IPS-18c (cell line): ENCODE results near the gene MICU1.
"Not testable (repeated sequence)": the region's sequence is repeated elsewhere in the genome, so short reads cannot be mapped to it uniquely, and the experiment has no call there.

ENCODE experiments used
- H3K4me3 ChIP-seq: 2 replicates; pipeline ENCODE4 v1.7.0; 2013; ENCODE audit warnings: low read depth, mild to moderate bottlenecking, low read length, moderate library complexity; ENCODE audit not compliant: insufficient read depth
- H3K9me3 ChIP-seq: one replicate; pipeline ENCODE4 v1.6.1; 2013; ENCODE audit warnings: mild to moderate bottlenecking, low read length, moderate library complexity; ENCODE audit not compliant: control insufficient read depth, insufficient read depth

MICU1 gene

GRCh38 chr10:72335394-72336258 lies 290.3 kb downstream of the MICU1 start:
- Histone ChIP-seq H3K4me3 (no peak overlapping the region), H3K9me3 (no peaks in the 10 kb centered on the region)

- Histone ChIP-seq H3K9me3 (peaks cover 2% of the 10 kb centered on the region), H3K4me3 (no peak overlapping the region; the same call in 1 of the 2 replicates)
Measured at GRCh38 chr10:72334825-72335393, 291.0 kb downstream of the MICU1 start.

- H3K4me3 ChIP-seq = no peak overlapping the region; the same call in 1 of the 2 replicates
- peaks cover 2% of the 10 kb centered on the region for H3K9me3 ChIP-seq
Measured at GRCh38 chr10:72334196-72334824, 291.6 kb downstream of the MICU1 start.

- Histone ChIP-seq H3K4me3 (no peak overlapping the region), H3K9me3 (peaks cover 2% of the 10 kb centered on the region)
Measured at GRCh38 chr10:72333112-72334015, 292.5 kb downstream of the MICU1 start.

GRCh38 chr10:72332423-72333111 lies 293.3 kb downstream of the MICU1 start:
- Histone ChIP-seq H3K9me3 (peaks cover 2% of the 10 kb centered on the region), H3K4me3 (no peak overlapping the region; the same call in 1 of the 2 replicates)

- Histone ChIP-seq H3K9me3 (peaks cover 2% of the 10 kb centered on the region), H3K4me3 (no peak overlapping the region; the same call in 1 of the 2 replicates)
Measured at GRCh38 chr10:72331575-72332422, 294.1 kb downstream of the MICU1 start.

- H3K4me3 ChIP-seq = no peak overlapping the region
- H3K9me3 ChIP-seq = peaks cover 2% of the 10 kb centered on the region
Measured at GRCh38 chr10:72330069-72330426, 295.8 kb downstream of the MICU1 start.

- no peak overlapping the region for H3K4me3 ChIP-seq
- peaks cover 2% of the 10 kb centered on the region for H3K9me3 ChIP-seq
Measured at GRCh38 chr10:72329290-72330068, 296.4 kb downstream of the MICU1 start.

GRCh38 chr10:72328829-72329204 lies 297.1 kb downstream of the MICU1 start:
- Histone ChIP-seq H3K4me3 (no peak overlapping the region), H3K9me3 (peaks cover 2% of the 10 kb centered on the region)

GRCh38 chr10:72328045-72328828 lies 297.6 kb downstream of the MICU1 start:
- Histone ChIP-seq H3K9me3 (peaks cover 2% of the 10 kb centered on the region), H3K4me3 (no peak overlapping the region)

- not testable (repeated sequence) for H3K9me3 ChIP-seq, H3K4me3 ChIP-seq
Measured at GRCh38 chr10:72326665-72327603, 298.9 kb downstream of the MICU1 start.

- not testable (repeated sequence) for H3K9me3 ChIP-seq, H3K4me3 ChIP-seq
Measured at GRCh38 chr10:72325243-72326175, 300.4 kb downstream of the MICU1 start.

- no peak overlapping the region for H3K4me3 ChIP-seq
- no peaks in the 10 kb centered on the region for H3K9me3 ChIP-seq
Measured at GRCh38 chr10:72323771-72324191, 302.1 kb downstream of the MICU1 start.
